AG10803 (cell line): ENCODE measurements around the gene MARCHF3.

Experiments used
- DNase-seq: peaks from one replicate; pipeline ENCODE4 v3.0.0; 2010; ENCODE audit warnings: low read depth
- H3K4me3 ChIP-seq: 2 replicates; pipeline ENCODE4 v1.5.1; 2011; ENCODE audit warnings: mild to moderate bottlenecking, low read length, control low read depth
- TF ChIP-seq, protein P1 (sequence below): conservative IDR thresholded peaks from 2 replicates; pipeline ENCODE4 v1.5.1; 2011; ENCODE audit warnings: mild to moderate bottlenecking, low read length, control low read depth, inconsistent platforms

Gene MARCHF3, protein sequence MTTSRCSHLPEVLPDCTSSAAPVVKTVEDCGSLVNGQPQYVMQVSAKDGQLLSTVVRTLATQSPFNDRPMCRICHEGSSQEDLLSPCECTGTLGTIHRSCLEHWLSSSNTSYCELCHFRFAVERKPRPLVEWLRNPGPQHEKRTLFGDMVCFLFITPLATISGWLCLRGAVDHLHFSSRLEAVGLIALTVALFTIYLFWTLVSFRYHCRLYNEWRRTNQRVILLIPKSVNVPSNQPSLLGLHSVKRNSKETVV

DNA sequence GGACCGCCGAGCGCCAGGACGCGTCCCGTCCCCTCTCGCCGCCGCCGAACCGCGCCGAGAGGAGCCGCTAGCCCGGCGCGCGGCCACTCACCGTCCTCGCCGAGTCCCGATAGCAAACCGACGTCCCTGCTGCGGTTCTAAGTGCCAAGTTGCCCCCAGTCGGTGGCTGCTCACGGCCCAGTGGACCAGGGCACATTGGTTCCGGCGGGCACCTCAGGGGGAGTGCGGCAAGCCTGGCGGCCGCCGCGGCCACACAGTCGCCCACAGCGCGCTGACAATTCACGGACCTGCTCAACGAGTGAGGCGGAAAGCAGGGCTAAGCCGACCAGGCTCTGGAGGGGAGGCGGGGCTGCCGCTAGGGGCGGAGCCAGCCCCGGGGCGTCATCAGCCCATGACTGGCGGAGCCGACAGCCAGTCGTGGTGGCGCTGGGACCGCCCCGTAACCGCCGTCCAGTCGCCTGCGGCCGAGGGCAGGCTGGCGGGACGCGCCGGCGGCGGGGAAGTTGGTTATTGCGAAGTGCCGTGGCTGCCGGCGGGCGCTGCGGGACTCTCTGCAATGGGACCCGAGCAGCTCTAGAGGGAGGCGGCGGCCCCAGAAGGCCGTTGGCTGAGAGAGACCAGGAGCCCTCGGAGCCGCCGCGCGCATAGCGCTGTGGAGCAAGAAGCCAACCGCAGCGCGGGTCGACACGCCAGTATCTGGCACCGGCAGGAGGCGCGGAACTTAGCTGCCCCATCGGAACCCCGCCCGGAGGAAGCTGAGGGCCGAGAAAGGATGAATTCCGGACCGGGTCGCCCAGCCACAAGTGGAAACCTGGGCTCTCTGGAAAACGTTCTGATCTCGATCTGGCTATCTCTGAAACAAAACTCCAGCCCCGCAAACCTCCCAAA, at the start of gene MARCHF3:
Gene MARCHF3 (minus strand): TSS at position 300 of the 888 bp plus-strand sequence. CDS start 112,387 bp downstream, outside the sequence.
- peak; percentile 95 for DNase-seq
- TF ChIP-seq, protein P1, sequence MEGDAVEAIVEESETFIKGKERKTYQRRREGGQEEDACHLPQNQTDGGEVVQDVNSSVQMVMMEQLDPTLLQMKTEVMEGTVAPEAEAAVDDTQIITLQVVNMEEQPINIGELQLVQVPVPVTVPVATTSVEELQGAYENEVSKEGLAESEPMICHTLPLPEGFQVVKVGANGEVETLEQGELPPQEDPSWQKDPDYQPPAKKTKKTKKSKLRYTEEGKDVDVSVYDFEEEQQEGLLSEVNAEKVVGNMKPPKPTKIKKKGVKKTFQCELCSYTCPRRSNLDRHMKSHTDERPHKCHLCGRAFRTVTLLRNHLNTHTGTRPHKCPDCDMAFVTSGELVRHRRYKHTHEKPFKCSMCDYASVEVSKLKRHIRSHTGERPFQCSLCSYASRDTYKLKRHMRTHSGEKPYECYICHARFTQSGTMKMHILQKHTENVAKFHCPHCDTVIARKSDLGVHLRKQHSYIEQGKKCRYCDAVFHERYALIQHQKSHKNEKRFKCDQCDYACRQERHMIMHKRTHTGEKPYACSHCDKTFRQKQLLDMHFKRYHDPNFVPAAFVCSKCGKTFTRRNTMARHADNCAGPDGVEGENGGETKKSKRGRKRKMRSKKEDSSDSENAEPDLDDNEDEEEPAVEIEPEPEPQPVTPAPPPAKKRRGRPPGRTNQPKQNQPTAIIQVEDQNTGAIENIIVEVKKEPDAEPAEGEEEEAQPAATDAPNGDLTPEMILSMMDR = peak; percentile 24

DNA sequence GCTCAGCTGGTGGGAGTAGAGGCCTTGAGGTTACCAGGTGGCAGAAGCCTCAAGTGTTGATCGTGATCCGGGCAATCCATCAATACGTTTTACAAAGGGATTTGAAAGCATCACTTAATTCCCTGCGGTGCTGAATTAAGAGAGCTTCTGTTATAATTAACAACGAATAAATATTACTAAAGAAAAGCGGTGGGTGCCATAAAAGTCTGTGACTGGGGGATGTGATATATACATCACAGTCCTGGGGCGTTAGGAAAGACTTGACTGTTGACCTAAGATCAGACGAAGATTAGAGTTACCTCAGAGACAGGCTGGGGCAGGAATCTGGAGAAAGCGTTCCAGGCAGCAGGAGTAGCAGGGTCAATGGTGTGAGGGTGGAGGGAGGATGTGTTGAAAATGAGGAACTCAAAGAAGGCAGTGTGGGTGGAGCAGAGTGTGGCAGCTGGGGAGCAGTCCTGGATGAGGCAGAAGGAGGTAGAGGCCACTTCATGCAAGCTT, 49.7 kb upstream of the MARCHF3 start:
- no peak overlapping the region for H3K4me3 ChIP-seq
- TF ChIP-seq, protein P1 = no peak
- peak; percentile 6 for DNase-seq

More for the DNA sequence above, at the start of gene MARCHF3:
- H3K4me3 ChIP-seq = peak within 1 kb of the TSS; percentile 88

DNA sequence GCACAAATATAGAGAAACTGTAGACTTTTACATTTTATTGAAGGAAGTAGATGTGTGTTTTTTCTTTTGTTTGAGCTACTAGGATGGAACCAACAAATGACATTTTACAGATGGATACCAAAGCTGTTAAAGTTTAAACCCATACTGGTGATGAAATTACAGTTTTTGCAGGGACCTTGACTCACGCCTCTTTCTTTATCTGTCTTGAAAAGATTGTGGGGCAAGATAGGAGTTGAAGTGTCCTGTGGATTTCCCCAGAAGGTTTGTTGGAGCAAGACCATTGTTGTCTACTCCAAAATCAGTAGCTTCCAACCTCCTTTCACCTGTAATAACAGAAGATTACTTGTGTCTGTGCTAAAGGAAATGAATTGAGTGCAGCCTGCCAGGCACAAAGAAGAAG, 47.0 kb upstream of the MARCHF3 start:
- no peak overlapping the region for H3K4me3 ChIP-seq
- no peak for DNase-seq
- TF ChIP-seq, protein P1 = no peak

DNA sequence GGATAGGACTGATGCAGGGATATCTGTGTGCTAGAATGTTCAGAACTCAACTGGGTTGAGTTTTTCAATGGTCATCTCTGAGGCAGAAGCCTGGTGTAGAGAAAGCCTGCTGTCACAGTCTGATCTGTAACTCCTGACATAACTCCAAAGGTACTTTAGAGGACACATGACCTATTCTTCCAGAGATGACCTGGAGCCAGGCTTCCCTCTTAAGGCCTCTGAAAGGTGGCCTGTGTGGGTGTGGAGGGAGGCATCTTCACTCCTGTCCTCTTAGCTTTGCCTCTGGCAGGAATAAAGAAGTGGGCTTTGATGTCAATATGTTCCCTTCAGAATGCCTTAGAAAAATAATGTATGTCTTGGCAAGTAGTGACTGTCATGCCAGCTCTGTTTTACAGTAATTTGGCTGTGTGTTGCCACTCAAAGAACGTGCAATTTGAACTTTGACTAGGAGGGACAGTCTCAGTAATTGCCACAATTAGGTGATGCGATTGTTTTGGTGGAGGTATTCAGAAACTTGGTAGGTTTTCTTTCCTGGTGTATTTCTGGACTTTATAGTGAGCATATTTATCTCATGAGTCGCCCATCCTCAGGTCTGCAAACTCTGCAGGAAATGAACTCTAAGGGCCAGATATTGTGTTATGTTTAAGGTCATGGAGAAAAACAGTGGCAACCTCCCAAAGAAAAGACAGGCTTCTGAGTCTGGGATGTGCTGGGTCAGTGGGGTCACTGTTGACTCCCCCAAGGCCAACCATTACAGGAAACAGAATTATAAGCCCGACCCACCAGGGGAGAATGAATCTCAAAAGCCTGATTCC, 46.2 kb upstream of the MARCHF3 start:
- TF ChIP-seq, protein P1 = no peak
- DNase-seq = peak; percentile 8
- no peak overlapping the region for H3K4me3 ChIP-seq

DNA sequence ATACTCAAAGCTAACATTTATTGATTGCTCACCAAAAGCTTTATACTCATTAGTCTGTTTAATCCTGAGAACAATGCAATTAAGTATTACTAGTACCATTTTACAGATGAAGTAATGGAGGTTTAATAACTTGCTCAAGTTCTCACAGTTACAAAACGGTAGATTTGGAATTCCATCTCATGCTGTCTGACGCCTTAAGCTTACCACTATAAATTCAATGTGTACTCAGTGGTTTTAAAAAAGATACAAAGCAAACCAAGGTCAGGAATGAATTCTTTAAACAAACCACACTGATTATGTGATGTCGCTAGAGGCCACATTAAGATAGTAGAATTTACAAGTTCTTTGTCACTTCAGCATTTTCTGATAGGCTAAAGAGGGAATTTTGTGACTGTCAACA, 44.1 kb upstream of the MARCHF3 start:
- TF ChIP-seq, protein P1 = no peak
- no peak overlapping the region for H3K4me3 ChIP-seq
- no peak for DNase-seq

DNA sequence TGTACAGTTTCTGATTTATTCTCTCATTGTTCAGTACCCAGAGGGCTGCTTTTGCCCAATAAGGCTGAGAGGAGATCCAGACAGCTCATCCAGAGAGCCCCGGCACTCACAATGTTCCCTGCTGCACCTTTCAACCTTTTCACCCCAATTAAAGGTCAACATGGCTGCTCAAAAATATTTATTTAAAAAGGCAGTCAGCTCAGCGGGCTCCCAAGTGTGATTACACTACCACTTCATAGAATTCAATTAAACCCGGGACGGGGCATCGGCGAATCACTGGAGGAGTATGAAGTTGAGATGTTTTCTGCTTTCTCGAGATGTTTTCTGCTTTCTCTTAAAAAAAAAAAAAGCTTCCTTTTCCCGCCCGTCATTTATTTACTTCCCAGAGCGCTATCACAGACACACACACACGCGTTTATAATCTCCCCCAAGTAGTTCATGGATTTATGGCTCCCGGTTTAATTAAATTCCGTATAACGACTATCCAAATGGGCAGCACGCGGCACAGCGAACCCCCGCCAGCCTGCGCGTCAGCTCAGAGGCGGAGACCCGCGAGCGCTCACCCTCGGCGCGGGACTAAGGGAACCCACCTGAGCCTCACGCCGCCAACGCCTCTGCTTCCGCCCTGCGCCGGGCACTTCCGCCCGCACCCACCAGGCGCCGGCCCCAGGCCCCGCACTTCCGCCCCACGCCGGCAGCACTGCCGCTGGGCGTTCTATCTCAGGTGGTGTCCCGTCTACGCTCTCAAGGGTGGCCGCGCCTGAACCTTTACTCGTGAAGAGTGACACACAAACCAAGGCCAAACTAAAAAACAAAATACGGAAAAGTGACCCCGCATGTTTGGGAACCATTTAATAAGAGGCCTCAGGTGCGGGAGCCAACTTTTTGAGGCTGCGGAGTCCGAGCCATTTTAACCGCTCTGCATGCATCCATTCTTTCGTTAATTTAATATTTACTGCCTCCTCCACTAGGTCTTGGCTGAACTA, 42.8 kb upstream of the MARCHF3 start, which contains the start of gene C5orf63:
Gene C5orf63 (minus strand): TSS at position 642 of the 986 bp plus-strand sequence. CDS start 14,507 bp downstream, outside the sequence.
- TF ChIP-seq, protein P1 = no peak; the same call in 1 of the 2 replicates
- peak; percentile 11 for DNase-seq
- H3K4me3 ChIP-seq = peak within 1 kb of the TSS; percentile 66
